GM12878 (cell line): ENCODE results near the gene SUGCT. TPM values are rescaled to one million over a fixed set of nuclear protein-coding genes. Genes with fewer than 3 reads are reported as not detected.

Experiments used
- ATAC-seq: fragments of 200-7000 bp; cut with Tn5 transposase; 3 replicates; pipeline ENCODE4 v1.9.1; 2020; ENCODE audit warnings: mild to moderate bottlenecking, moderate library complexity
- BruUV-seq: library from RNA; stranded (reverse); fragments of 400-500 nt; replicated peaks from 2 replicates; lab custom pipeline; 2021; lab: Mats Ljungman, UMichigan
- CTCF ChIA-PET: fragments of 300-600 bp; sonication (Branson Sonifier 250); formaldehyde crosslinking; extraction: SDS; loops from one replicate; lab custom pipeline; 2021; ENCODE audit warnings: inconsistent platforms; lab: Yijun Ruan, JAX
- POLR2A ChIA-PET: fragments of 350-600 bp; formaldehyde crosslinking; extraction: SDS; loops from one replicate; lab custom pipeline; 2021; ENCODE audit warnings: inconsistent platforms; lab: Charles Lee
- RAD21 ChIA-PET: fragments of 300-600 bp; sonication (Branson Sonifier 250); formaldehyde crosslinking; loops from one replicate; lab custom pipeline; 2023; ENCODE audit warnings: antibody characterized with exemption; ENCODE audit not compliant: unreplicated experiment; lab: Charles Lee
- SMC1A ChIA-PET: fragments of 300-600 bp; sonication (Branson Sonifier 250); formaldehyde crosslinking; loops from one replicate; lab custom pipeline; 2023; ENCODE audit not compliant: unreplicated experiment, uncharacterized antibody; lab: Charles Lee
- DNase-seq: peaks from one replicate; pipeline ENCODE4 v3.0.0-alpha.2; 2011; ENCODE audit warnings: low read depth, low spot score
- FAIRE-seq: peaks from 3 replicates; lab custom pipeline; 2011; peaks lifted over from hg19 to GRCh38; lab: Jason Lieb, UNC
- H2AFZ ChIP-seq: 2 replicates; pipeline ENCODE4 v1.6.0; 2011; ENCODE audit warnings: low read depth, low read length, control low read depth; ENCODE audit not compliant: control insufficient read depth
- H3K27ac ChIP-seq: 2 replicates; pipeline ENCODE4 v1.5.1; 2011; ENCODE audit warnings: control low read depth; ENCODE audit not compliant: control insufficient read depth, insufficient read depth
- H3K27me3 ChIP-seq, 2 experiments: replicated peaks in 1 of 2; 2 replicates each; pipeline versions ENCODE4 v1.6.0 to v1.6.1; 2011; ENCODE audit warnings: low read length in 1 of 2; ENCODE audit not compliant: control insufficient read depth in 2 of 2, insufficient read depth in 2 of 2
- H3K36me3 ChIP-seq, 2 experiments: 2 replicates each; pipeline ENCODE4 v1.5.1; 2011; ENCODE audit warnings: low read length in 1 of 2; ENCODE audit not compliant: control insufficient read depth in 2 of 2, insufficient read depth in 2 of 2
- H3K4me1 ChIP-seq: 2 replicates; pipeline ENCODE4 v1.6.1; 2011; ENCODE audit warnings: mild to moderate bottlenecking, low read length, moderate library complexity, mixed read lengths; ENCODE audit not compliant: control insufficient read depth, insufficient read depth
- H3K4me2 ChIP-seq: 2 replicates; pipeline ENCODE4 v1.6.0; 2011; ENCODE audit warnings: control low read depth; ENCODE audit not compliant: control insufficient read depth, insufficient read depth
- H3K4me3 ChIP-seq: fragments of 200-600 bp; sonication (generic); 2 replicates; pipeline ENCODE4 v1.5.1; 2016
- H3K79me2 ChIP-seq: 2 replicates; pipeline ENCODE4 v1.6.0; 2011; ENCODE audit warnings: low read length; ENCODE audit not compliant: control insufficient read depth, insufficient read depth
- H3K9ac ChIP-seq: 2 replicates; pipeline ENCODE4 v1.8.0; 2011; ENCODE audit warnings: low read length, control low read depth, mixed read lengths; ENCODE audit not compliant: control insufficient read depth, insufficient read depth
- H3K9me3 ChIP-seq: replicated peaks from 3 replicates; pipeline ENCODE4 v1.5.1; 2011; ENCODE audit warnings: mild to moderate bottlenecking, low read length; ENCODE audit not compliant: control insufficient read depth, insufficient read depth
- H4K20me1 ChIP-seq: 2 replicates; pipeline ENCODE4 v1.6.0; 2011; ENCODE audit not compliant: control insufficient read depth, insufficient read depth
- CTCF ChIP-seq, 3 experiments: IDR thresholded peaks in 2 of 3; conservative IDR thresholded peaks in 1 of 3; 2 replicates each; pipeline ENCODE4 v1.5.1; 2011; ENCODE audit warnings: low read depth in 3 of 3, low read length in 3 of 3, mild to moderate bottlenecking in 3 of 3, control low read depth in 2 of 3, moderate library complexity in 2 of 3, inconsistent platforms in 1 of 3, mixed read lengths in 1 of 3; ENCODE audit not compliant: control insufficient read depth in 2 of 3, insufficient read depth in 1 of 3; ENCODE audit errors: extremely low read depth in 1 of 3
- KLF5 ChIP-seq: fragments of 450-650 bp; IDR thresholded peaks from 2 replicates; pipeline ENCODE4 v1.6.1; 2014; ENCODE audit warnings: mild to moderate bottlenecking; ENCODE audit not compliant: partially characterized antibody
- MXI1 ChIP-seq: fragments of 150-350 bp; IDR thresholded peaks from 2 replicates; pipeline ENCODE4 v1.6.1; 2011; ENCODE audit warnings: low read depth, mild to moderate bottlenecking, inconsistent platforms, low read length, improper control_type of control experiment
- RB1 ChIP-seq: fragments of 450-650 bp; formaldehyde crosslinking; IDR thresholded peaks from 2 replicates; pipeline ENCODE4 v1.6.1; 2017; ENCODE audit warnings: mild to moderate bottlenecking, borderline replicate concordance
- SP1 ChIP-seq: IDR thresholded peaks from one replicate; pipeline ENCODE4 v1.6.1; 2011; ENCODE audit warnings: low read depth, low read length
- WGBS: methylation state at CpG from one replicate; pipeline ENCODE4 v1.1.6; 2016; ENCODE audit warnings: low lambda C conversion rate; ENCODE audit not compliant: insufficient replicate concordance, insufficient coverage; ENCODE audit errors: missing lambda C conversion rate; 5-methylcytosine and 5-hydroxymethylcytosine counted together
- in situ Hi-C: fragments of 300-500 bp; cut with MboI; formaldehyde crosslinking; loops from 9 replicates; pipeline ENCODE4 v1.14.3; 2018; ENCODE audit warnings: mixed read lengths
- intact Hi-C: fragments of 100-400 bp; cut with micrococcal nuclease; formaldehyde crosslinking; loops from one replicate; pipeline ENCODE4 v1.14.2; 2022; ENCODE audit not compliant: unreplicated experiment
- polyA plus RNA-seq, 11 experiments: library from polyadenylated mRNA; depleted of rRNA in 4 of 11; unstranded in 6 of 11; stranded (reverse) in 5 of 11; fragments of >200 nt; fragmentation: Nextera tagmentation in 4 of 11; fragmentation: Illumina TruSeq in 1 of 11; extraction: Ambion mirVana in 4 of 11; extraction: Trizol in 1 of 11; gene quantifications; 1 replicate in 1 of 11; 2 replicates in 10 of 11; pipeline versions ENCODE4 v1.2.1 to v1.2.3, GENCODE V29; 2011 to 2016; ENCODE audit warnings: inconsistent platforms in 2 of 11, missing spikeins in 2 of 11, low read depth in 1 of 11
- total RNA-seq, 4 experiments: library from RNA; depleted of rRNA in 3 of 4; stranded (reverse); fragments of >200 nt in 3 of 4; fragmentation: Illumina TruSeq in 1 of 4; extraction: Trizol in 1 of 4; gene quantifications; 2 replicates each; pipeline versions ENCODE4 v1.2.1 to v1.2.3, GENCODE V29; 2013 to 2021

SUGCT gene
- total and polyA plus RNA-seq, 10 of the 15 experiments (the other 5 are each of a cell fraction or from before 2014, with no cell fraction given), result 0.08 to 1.2 (median 0.67) TPM; not detected in 1

DNA sequence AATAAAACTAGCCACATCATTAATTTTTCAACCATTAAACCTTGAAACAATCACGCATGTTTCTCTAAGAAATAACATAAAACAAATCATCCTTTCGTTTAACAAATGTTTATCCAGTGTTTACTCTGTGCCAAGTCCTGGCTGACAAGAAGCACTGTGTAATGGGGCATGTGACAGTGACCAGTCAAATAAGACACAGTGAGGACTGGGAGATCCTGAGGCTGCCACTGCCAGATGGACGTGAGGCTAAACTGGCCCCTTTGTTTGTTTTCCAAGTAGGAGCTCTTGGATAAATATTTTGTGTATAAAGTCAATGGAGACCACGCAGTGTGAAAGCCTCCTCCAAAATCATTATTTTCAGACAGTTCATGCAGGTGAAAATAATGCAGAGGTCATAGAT lies 626.2 kb downstream of the SUGCT start (continued):
- TF ChIP-seq KLF5 (no peak), RB1 (no peak), SP1 (no peak)

GRCh38 chr7:40761762-40762560 lies 627.2 kb downstream of the SUGCT start:
- ChIA-PET CTCF (interaction anchor here (0.9 to 1.5 kb wide), 2 partner anchors 36 to 304 kb away, joined by 3 read pairs; no protein-coding TSS in a partner anchor), POLR2A (interaction anchor here (0.6 kb wide), 1 partner anchor 1948 kb away, joined by 3 read pairs; no protein-coding TSS in a partner anchor), SMC1A (interaction anchor here (0.6 to 1.3 kb wide), 3 partner anchors 12 to 933 kb away, joined by 3 to 4 read pairs (median 3); no protein-coding TSS in a partner anchor), RAD21 (interaction anchor here (0.6 kb wide), 1 partner anchor 96 kb away, joined by 3 read pairs; no protein-coding TSS in a partner anchor)
- Histone ChIP-seq H2AFZ (no peak overlapping the region), H3K9me3 (no peaks in the 10 kb centered on the region), H3K4me1 (no peaks in the 10 kb centered on the region), H4K20me1 (no peaks in the 10 kb centered on the region), H3K79me2 (no peaks in the 10 kb centered on the region), H3K9ac (no peak overlapping the region), H3K4me2 (no peak overlapping the region), H3K4me3 (no peak overlapping the region), H3K27ac (no peak overlapping the region), H3K27me3 (no peaks in the 10 kb centered on the region), H3K36me3 (no peaks in the 10 kb centered on the region)
- intact Hi-C loops, result no loop called here
- TF ChIP-seq MXI1 (no peak), CTCF (IDR thresholded peaks at IDR 0.05 in 2 of 3, conservative IDR thresholded peaks at IDR 0.05 in 1 of 3; ENCODE audit: control insufficient read depth in 2 of 3, extremely low read depth in 1 of 3, insufficient read depth in 1 of 3, low read depth in 3 of 3, low read length in 3 of 3) (0 out of 6 replicates have a peak, but pooled peaks of 1 of the 3 experiments have one; percentile 2)
- no peak for DNase-seq
- no TSS peak for BruUV-seq
- in situ Hi-C loops, result no loop called here
- no peak for ATAC-seq
- no peak for FAIRE-seq
- WGBS, result 50% methylated on average over 14 of the region's 14 CpGs
